ENCODE results near the gene ZNF511.

The ZNF511 gene

DNA sequence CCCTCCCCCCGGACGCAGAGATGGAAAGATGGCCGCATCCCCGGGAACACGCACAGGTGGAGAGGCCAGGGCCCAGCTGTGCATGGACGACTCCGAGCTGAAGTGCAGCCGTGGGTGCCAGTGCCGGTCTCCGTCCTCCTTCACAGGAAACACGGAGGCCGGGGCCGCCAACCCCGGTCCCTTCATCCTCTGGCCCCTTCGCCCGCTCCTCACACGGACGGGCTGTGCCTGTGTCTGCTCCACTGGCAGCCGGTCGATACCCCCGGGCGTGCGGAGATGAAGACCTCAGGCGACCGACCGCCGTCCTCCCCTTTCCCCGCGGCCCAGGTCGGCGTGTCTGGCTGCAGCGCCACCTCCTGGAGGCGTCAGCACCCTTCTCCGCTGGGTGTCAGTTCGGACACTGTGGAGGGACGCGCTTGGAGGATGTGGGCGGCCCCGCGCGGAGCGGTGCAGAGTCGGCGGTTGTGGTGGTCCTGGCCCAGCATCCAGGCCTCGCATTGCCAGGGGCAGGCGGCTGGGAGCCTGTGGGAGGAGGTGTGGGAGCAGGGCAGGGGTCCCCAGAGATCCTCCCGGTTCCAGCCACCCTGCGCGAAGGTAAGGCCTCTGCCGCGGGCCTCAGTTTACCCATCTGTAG is 9.9 kb downstream of the ZNF511 start (continued):
- TF ChIP-seq, protein P1, sequence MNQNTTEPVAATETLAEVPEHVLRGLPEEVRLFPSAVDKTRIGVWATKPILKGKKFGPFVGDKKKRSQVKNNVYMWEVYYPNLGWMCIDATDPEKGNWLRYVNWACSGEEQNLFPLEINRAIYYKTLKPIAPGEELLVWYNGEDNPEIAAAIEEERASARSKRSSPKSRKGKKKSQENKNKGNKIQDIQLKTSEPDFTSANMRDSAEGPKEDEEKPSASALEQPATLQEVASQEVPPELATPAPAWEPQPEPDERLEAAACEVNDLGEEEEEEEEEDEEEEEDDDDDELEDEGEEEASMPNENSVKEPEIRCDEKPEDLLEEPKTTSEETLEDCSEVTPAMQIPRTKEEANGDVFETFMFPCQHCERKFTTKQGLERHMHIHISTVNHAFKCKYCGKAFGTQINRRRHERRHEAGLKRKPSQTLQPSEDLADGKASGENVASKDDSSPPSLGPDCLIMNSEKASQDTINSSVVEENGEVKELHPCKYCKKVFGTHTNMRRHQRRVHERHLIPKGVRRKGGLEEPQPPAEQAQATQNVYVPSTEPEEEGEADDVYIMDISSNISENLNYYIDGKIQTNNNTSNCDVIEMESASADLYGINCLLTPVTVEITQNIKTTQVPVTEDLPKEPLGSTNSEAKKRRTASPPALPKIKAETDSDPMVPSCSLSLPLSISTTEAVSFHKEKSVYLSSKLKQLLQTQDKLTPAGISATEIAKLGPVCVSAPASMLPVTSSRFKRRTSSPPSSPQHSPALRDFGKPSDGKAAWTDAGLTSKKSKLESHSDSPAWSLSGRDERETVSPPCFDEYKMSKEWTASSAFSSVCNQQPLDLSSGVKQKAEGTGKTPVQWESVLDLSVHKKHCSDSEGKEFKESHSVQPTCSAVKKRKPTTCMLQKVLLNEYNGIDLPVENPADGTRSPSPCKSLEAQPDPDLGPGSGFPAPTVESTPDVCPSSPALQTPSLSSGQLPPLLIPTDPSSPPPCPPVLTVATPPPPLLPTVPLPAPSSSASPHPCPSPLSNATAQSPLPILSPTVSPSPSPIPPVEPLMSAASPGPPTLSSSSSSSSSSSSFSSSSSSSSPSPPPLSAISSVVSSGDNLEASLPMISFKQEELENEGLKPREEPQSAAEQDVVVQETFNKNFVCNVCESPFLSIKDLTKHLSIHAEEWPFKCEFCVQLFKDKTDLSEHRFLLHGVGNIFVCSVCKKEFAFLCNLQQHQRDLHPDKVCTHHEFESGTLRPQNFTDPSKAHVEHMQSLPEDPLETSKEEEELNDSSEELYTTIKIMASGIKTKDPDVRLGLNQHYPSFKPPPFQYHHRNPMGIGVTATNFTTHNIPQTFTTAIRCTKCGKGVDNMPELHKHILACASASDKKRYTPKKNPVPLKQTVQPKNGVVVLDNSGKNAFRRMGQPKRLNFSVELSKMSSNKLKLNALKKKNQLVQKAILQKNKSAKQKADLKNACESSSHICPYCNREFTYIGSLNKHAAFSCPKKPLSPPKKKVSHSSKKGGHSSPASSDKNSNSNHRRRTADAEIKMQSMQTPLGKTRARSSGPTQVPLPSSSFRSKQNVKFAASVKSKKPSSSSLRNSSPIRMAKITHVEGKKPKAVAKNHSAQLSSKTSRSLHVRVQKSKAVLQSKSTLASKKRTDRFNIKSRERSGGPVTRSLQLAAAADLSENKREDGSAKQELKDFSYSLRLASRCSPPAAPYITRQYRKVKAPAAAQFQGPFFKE (tag by site-specific recombination; IDR thresholded peaks at IDR 0.05; ENCODE audit: borderline replicate concordance), result no peak
- TF ChIP-seq GLI2 (tag by site-specific recombination; IDR thresholded peaks at IDR 0.05; ENCODE audit: borderline replicate concordance, low read depth) (no peak), EGR2 (tag by site-specific recombination; IDR thresholded peaks at IDR 0.05; ENCODE audit: low read depth) (peak; percentile 75), ZNF174 (tag by site-specific recombination; IDR thresholded peaks at IDR 0.05) (no peak), MYNN (tag by site-specific recombination; IDR thresholded peaks at IDR 0.05; ENCODE audit: borderline replicate concordance) (no peak), ZNF175 (tag by site-specific recombination; IDR thresholded peaks at IDR 0.05) (no peak), ZNF248 (tag by site-specific recombination; IDR thresholded peaks at IDR 0.05) (no peak), ZNF530 (tag by site-specific recombination; IDR thresholded peaks at IDR 0.05; ENCODE audit: low read depth) (no peak), FEZF1 (tag by site-specific recombination; IDR thresholded peaks at IDR 0.05) (no peak), REPIN1 (tag by site-specific recombination; IDR thresholded peaks at IDR 0.05; ENCODE audit: low read depth) (no peak), GLIS2 (tag by site-specific recombination; IDR thresholded peaks at IDR 0.05) (peak; percentile 89), ZNF654 (tag by site-specific recombination; IDR thresholded peaks at IDR 0.05; ENCODE audit: low read depth) (peak; percentile 57), GLI4 (tag by site-specific recombination; IDR thresholded peaks at IDR 0.05) (peak; percentile 56; the same call in 1 of the 2 replicates), MZF1 (tag by site-specific recombination; IDR thresholded peaks at IDR 0.05; ENCODE audit: borderline replicate concordance) (0 out of 2 replicates have a peak, but pooled peaks have one; percentile 52), ZNF157 (tag by site-specific recombination; IDR thresholded peaks at IDR 0.05) (no peak), ZNF416 (tag by site-specific recombination; IDR thresholded peaks at IDR 0.05) (no peak), ZBTB20 (tag by site-specific recombination; IDR thresholded peaks at IDR 0.05) (peak; percentile 93), ZNF112 (tag by site-specific recombination; IDR thresholded peaks at IDR 0.05) (no peak), ZSCAN23 (tag by site-specific recombination; IDR thresholded peaks at IDR 0.05) (0 out of 2 replicates have a peak, but pooled peaks have one; percentile 19), ZNF621 (tag by site-specific recombination; IDR thresholded peaks at IDR 0.05) (no peak), ZNF10 (tag by site-specific recombination; IDR thresholded peaks at IDR 0.05) (0 out of 2 replicates have a peak, but pooled peaks have one; percentile 55), ZNF514 (tag by site-specific recombination; IDR thresholded peaks at IDR 0.05) (no peak), IKZF3 (tag by site-specific recombination; IDR thresholded peaks at IDR 0.05) (peak; percentile 36; the same call in 1 of the 2 replicates), ZNF239 (tag by site-specific recombination; IDR thresholded peaks at IDR 0.05) (no peak), ZNF837 (tag by site-specific recombination; IDR thresholded peaks at IDR 0.05) (0 out of 2 replicates have a peak, but pooled peaks have one; percentile 32), ZFP41 (tag by site-specific recombination; IDR thresholded peaks at IDR 0.05; ENCODE audit: borderline replicate concordance) (no peak), ZNF2 (tag by site-specific recombination; IDR thresholded peaks at IDR 0.05) (peak; percentile 99), ZNF558 (tag by site-specific recombination; IDR thresholded peaks at IDR 0.05) (no peak), ZNF184 (tag by site-specific recombination; IDR thresholded peaks at IDR 0.05) (no peak; the same call in 1 of the 2 replicates), ZNF785 (tag by site-specific recombination; IDR thresholded peaks at IDR 0.05) (peak; percentile 62; the same call in 1 of the 2 replicates), KLF10 (tag by site-specific recombination; IDR thresholded peaks at IDR 0.05) (peak; percentile 72; the same call in 1 of the 2 replicates)
- TF ChIP-seq, protein P2, sequence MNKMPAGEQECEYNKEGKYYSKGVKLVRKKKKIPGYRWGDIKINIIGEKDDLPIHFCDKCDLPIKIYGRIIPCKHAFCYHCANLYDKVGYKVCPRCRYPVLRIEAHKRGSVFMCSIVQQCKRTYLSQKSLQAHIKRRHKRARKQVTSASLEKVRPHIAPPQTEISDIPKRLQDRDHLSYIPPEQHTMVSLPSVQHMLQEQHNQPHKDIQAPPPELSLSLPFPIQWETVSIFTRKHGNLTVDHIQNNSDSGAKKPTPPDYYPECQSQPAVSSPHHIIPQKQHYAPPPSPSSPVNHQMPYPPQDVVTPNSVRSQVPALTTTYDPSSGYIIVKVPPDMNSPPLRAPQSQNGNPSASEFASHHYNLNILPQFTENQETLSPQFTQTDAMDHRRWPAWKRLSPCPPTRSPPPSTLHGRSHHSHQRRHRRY (tag by site-specific recombination; IDR thresholded peaks at IDR 0.05), result no peak
- TF ChIP-seq, protein P3, sequence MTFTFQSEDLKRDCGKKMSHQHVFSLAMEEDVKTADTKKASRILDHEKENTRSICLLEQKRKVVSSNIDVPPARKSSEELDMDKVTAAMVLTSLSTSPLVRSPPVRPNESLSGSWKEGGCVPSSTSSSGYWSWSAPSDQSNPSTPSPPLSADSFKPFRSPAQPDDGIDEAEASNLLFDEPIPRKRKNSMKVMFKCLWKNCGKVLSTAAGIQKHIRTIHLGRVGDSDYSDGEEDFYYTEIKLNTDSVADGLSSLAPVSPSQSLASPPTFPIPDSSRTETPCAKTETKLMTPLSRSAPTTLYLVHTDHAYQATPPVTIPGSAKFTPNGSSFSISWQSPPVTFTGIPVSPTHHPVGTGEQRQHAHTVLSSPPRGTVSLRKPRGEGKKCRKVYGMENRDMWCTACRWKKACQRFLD (tag by site-specific recombination; IDR thresholded peaks at IDR 0.05), result no peak
- TF ChIP-seq, protein P4, sequence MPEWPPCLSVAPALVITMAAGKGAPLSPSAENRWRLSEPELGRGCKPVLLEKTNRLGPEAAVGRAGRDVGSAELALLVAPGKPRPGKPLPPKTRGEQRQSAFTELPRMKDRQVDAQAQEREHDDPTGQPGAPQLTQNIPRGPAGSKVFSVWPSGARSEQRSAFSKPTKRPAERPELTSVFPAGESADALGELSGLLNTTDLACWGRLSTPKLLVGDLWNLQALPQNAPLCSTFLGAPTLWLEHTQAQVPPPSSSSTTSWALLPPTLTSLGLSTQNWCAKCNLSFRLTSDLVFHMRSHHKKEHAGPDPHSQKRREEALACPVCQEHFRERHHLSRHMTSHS (tag by site-specific recombination; IDR thresholded peaks at IDR 0.05), result no peak

Measured in HEK293 (cell line).